Mucosa of stomach (tissue), 1 donor: ENCODE results near the gene TTLL9.
"Not testable (repeated sequence)": the region's sequence is repeated elsewhere in the genome, so short reads cannot be mapped to it uniquely, and the experiment has no call there.

ENCODE experiments used
- H3K27me3 ChIP-seq: one replicate; pipeline ENCODE4 v1.7.0; 2013; ENCODE audit warnings: mild to moderate bottlenecking, low read length; ENCODE audit not compliant: control insufficient read depth, insufficient read depth
- H3K36me3 ChIP-seq: one replicate; pipeline ENCODE4 v1.7.0; 2013; ENCODE audit warnings: low read length; ENCODE audit not compliant: control insufficient read depth, insufficient read depth
- H3K4me1 ChIP-seq: one replicate; pipeline ENCODE4 v1.7.0; 2013; ENCODE audit warnings: mild to moderate bottlenecking, low read length; ENCODE audit not compliant: control insufficient read depth, insufficient read depth
- H3K4me3 ChIP-seq: one replicate; pipeline ENCODE4 v1.7.0; 2013; ENCODE audit warnings: low read length
- H3K9ac ChIP-seq: one replicate; pipeline ENCODE4 v1.7.0; 2013; ENCODE audit warnings: mild to moderate bottlenecking, low read length, moderate library complexity
- H3K9me3 ChIP-seq: one replicate; pipeline ENCODE4 v1.7.0; 2013; ENCODE audit warnings: mild to moderate bottlenecking, low read length, moderate library complexity; ENCODE audit not compliant: control insufficient read depth
- donor health status: Pancreatic carcinoma.

TTLL9 gene

DNA sequence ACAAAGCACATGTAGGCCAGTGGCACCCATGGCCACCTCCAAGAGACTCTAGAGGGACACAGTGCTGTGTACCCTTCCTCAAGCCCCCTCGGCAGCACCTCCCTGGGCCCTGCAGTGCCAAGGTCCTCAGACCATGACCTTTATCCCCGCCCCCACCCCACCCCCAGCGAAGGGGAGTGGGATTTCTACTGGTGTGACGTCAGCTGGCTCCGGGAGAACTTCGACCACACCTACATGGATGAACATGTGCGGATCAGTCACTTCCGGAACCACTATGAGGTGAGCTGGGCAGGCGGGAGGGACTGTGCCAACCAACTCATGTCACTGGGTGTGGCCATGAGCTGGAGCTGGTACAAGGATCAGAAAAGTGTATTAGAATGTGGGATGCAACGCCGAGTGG lies 38.0 kb downstream of the TTLL9 start:
- H3K27me3 ChIP-seq, result no peaks in the 10 kb centered on the region
- no peaks in the 10 kb centered on the region for H3K36me3 ChIP-seq
- no peaks in the 10 kb centered on the region for H3K9me3 ChIP-seq
- no peak overlapping the region for H3K4me3 ChIP-seq
- H3K9ac ChIP-seq, result no peak overlapping the region
- no peaks in the 10 kb centered on the region for H3K4me1 ChIP-seq

DNA sequence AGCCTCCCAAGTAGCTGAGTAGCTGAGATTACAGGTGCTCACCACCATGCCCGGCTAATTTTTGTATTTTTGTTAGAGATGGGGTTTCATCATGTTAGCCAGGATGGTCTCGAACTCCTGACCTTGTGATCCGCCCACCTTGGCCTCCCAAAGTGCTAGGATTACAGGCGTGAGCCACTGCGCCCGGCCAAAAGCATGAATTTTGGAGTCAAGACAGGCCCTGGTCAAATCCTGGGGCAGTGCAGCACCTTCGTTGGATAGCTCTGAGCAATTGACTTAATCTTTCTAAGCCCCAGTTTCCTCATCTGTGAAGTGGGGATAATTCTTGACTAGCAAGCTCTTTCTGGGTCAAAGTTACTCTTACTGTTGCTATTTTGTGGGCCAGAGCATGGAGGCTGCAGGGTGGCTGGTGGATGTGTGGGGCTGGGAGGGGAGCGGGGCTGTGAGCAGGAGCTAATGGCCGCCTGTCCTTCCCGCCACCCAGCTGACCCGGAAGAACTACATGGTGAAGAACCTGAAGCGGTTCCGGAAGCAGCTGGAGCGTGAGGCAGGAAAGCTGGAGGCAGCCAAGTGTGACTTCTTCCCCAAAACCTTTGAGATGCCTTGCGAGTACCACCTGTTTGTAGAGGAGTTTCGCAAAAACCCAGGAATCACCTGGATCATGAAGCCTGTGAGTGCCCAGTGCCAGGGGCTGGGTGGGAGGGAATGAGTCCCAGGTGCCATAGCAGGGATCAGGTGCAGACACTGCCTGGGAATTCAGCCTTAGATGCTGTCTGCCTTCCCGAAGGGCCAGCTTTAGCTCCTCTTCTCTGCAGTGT lies 39.0 kb downstream of the TTLL9 start:
- Histone ChIP-seq H3K4me3 (no peak overlapping the region), H3K9me3 (no peaks in the 10 kb centered on the region), H3K36me3 (no peaks in the 10 kb centered on the region), H3K27me3 (no peaks in the 10 kb centered on the region), H3K4me1 (no peaks in the 10 kb centered on the region), H3K9ac (no peak overlapping the region)

DNA sequence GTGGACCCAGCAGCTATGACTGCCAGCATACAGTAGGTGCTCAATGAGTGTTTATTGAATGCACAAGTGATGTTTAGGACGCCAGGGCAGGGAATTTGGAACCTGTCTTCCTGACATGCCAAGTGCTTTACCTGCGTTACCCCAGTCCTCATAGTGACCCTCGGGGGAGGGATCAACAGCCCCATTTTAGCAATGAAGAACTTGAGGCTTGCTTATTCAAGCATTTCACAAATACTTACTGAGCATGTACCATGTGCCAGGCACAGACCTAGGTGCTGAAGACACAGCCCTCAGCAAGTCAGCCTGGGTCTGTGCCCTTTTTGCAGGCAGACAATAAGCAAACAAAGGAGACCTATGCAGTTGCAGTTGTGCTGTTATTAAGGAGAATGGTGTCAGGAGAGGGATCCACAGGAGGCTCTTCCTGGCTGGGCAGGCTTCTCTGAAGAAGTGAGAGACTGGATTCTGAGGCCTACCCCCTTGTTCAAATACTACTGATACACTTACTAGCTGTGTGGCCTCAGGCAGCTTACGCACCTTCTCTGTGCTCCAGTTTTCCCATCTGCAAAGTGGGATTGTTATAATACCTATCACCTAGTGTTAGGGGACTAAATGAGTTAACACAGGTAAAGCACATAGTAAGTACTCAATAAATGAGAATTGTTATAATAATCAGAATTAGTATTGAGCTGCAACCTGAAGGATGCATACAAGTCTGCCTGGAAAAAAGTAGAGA lies 39.8 kb downstream of the TTLL9 start:
- no peaks in the 10 kb centered on the region for H3K4me1 ChIP-seq
- H3K9me3 ChIP-seq, result no peaks in the 10 kb centered on the region
- no peak overlapping the region for H3K4me3 ChIP-seq
- no peaks in the 10 kb centered on the region for H3K27me3 ChIP-seq
- no peaks in the 10 kb centered on the region for H3K36me3 ChIP-seq
- H3K9ac ChIP-seq, result no peak overlapping the region

DNA sequence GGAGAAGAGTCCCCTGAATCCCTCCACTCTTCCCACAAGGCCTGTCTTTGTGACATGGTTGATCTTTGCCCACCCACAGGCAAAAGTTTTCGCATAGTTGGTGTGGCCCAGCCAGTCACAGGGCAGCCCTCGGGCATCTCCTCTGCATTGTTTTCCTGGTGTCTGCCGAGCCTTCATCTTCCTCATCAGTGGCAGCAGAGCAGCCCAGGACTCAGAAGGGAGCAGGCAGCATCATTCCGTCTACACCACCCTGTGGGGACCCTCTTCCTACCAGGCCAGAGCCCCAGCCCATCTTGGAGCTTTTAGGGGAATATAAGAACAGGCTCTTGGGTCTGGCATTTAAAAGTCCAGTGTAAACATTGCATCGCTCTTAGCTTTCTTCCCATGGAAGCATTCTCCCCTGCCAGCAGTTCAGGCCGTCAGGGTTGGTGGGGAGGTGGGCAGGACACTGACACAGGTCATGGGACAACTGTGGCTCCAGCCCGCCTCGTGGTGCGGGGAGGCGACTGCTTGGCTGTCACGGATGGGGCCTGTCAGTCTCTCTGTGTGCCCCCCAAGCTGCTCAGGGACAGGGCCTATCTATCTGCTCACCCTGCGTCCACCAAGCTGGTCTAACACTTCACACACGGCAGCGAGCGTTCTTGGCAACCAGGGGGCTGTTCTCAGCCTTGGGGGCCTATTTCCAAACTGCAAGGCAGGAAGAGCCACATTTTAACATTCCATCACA lies 43.2 kb downstream of the TTLL9 start:
- no peak overlapping the region for H3K4me3 ChIP-seq
- no peaks in the 10 kb centered on the region for H3K4me1 ChIP-seq
- no peaks in the 10 kb centered on the region for H3K9me3 ChIP-seq
- no peak overlapping the region for H3K9ac ChIP-seq
- H3K27me3 ChIP-seq, result no peaks in the 10 kb centered on the region
- no peaks in the 10 kb centered on the region for H3K36me3 ChIP-seq

DNA sequence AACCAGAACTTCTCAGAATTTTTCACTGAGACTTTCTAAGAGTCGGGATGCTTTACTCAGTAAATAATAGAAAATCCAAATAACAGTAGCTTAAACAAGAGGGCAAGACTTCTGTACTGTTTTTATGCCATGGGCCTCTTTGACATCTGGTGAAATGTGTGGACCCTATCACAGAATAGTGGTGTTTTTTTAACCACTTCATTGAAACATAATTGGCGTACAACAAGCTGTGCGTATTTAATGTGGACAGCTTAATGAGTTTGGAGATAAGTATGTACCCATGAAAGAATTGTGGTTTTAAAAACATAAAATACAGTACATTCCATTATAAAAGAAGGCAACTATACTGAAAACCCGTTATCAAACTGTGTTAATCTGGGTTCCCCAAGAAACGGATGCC lies 43.7 kb downstream of the TTLL9 start:
- H3K4me3 ChIP-seq, result no peak overlapping the region
- no peaks in the 10 kb centered on the region for H3K36me3 ChIP-seq
- no peaks in the 10 kb centered on the region for H3K9me3 ChIP-seq
- H3K27me3 ChIP-seq, result no peaks in the 10 kb centered on the region
- H3K4me1 ChIP-seq, result no peaks in the 10 kb centered on the region
- H3K9ac ChIP-seq, result no peak overlapping the region

DNA sequence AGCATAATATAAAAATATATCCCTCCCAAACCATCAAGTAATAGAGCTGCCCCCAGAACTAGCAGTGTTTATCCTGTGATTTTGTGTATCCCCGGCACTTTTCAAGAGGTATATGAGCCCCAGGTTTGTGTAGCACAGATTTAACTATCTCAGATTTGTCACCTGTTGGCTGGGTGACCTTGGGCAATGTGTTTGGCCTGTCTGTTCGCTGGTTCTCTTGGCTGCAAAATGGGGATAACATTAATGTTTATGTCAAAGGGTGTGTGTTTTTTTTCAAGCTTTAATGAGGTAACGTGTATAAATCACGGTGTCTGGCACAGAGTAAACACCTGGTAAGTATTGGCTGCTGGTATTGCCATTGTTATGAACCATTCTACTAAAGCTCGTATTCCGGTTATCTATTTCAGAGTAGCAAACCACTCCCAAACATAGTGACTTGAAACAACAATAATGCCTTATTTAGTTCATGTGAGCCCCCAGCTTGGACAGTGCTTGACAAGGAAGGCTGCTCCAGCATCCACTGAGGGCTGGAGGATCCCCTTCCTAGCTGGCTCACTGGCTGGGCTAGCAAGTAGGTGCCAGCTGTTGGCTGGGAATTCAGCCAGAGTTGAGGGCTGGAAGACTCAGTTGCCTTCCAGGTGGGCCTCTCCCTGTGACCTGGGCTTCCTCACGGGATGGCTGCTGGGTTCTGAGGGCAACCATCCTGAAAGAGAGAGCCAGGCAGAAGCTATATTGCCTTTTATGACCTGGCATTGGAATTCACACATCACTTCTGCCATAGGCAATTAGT lies 45.3 kb downstream of the TTLL9 start:
- no peak overlapping the region for H3K4me3 ChIP-seq
- no peaks in the 10 kb centered on the region for H3K4me1 ChIP-seq
- H3K9ac ChIP-seq, result no peak overlapping the region
- no peaks in the 10 kb centered on the region for H3K27me3 ChIP-seq
- no peaks in the 10 kb centered on the region for H3K36me3 ChIP-seq
- no peaks in the 10 kb centered on the region for H3K9me3 ChIP-seq

DNA sequence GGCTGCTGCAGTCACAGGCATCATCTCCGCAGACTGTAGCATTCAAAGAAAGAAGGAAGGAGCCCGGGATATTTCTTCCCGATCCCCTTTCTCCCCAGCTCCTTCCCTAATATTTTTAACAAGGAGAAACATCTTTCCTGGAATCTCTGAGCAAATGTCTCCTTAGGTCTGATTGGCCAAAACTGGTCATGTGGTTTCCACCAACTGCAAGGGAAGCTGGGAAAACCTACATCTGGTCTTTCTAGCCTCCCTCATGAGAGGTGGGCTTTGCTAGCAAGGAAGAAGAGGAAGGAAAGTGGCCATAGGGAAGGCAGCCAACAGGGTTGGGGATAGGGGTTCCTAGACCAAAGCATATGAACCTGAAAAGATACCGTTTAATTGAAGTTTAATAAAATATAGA lies 46.3 kb downstream of the TTLL9 start:
- Histone ChIP-seq H3K9me3 (no peaks in the 10 kb centered on the region), H3K27me3 (no peaks in the 10 kb centered on the region), H3K9ac (no peak overlapping the region), H3K4me1 (no peaks in the 10 kb centered on the region), H3K36me3 (no peaks in the 10 kb centered on the region), H3K4me3 (no peak overlapping the region)

DNA sequence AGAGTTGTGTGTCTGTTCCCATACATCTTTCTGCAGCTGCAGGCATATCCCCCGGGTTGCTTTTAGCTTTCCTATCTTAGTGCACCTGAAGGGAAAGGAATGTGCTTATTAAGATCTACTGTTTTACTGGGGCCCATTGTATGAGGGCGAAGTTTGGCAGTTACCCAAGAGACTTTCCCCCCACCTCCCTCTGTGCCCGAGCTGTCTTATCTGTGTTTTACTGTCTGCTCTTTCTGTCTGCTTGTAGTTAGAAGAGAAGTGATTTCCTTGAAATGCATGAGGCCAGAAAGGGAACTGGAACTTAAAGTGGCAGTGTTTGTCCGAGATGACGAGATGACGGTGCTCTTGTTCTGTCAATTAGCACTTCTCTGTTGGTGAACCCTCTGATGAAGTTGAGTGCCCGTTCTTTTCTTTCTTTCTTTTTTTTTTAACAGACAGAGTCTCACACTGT lies 47.6 kb downstream of the TTLL9 start:
- not testable (repeated sequence) for H3K4me3 ChIP-seq, H3K4me1 ChIP-seq, H3K27me3 ChIP-seq, H3K9me3 ChIP-seq, H3K36me3 ChIP-seq, H3K9ac ChIP-seq

DNA sequence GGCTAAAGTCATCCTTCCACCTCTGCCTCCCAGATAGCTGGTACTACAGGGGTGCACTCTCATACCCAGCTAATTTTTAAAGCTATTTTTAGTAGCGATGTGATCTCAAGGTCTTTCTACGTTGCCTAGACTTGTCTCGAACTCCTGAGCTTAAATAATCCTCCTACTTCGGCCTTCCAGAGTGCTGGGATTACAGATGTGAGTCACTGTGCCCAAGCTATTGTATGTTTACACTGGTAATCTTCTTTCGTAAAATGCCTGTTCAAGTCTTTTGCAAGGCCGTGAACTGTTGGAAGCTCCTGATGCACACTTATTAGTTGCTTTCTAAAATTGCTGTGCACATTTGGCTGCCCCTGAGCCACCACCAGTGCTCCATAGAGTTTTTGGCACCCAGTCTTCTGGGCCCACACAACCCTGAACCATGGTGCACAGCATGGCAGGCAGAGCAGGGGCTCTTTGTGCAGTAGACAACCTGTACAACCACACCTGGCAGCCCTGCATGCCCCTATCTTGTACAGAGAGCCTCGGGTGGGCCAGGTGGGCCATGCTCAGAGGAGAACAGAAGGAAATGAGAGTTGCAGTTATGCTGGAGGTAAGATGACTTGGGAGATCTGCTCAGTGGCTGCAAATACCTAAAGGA lies 48.2 kb downstream of the TTLL9 start:
- no peak overlapping the region for H3K4me3 ChIP-seq
- no peaks in the 10 kb centered on the region for H3K4me1 ChIP-seq
- no peak overlapping the region for H3K9ac ChIP-seq
- H3K36me3 ChIP-seq, result no peaks in the 10 kb centered on the region
- H3K9me3 ChIP-seq, result no peaks in the 10 kb centered on the region
- no peaks in the 10 kb centered on the region for H3K27me3 ChIP-seq

DNA sequence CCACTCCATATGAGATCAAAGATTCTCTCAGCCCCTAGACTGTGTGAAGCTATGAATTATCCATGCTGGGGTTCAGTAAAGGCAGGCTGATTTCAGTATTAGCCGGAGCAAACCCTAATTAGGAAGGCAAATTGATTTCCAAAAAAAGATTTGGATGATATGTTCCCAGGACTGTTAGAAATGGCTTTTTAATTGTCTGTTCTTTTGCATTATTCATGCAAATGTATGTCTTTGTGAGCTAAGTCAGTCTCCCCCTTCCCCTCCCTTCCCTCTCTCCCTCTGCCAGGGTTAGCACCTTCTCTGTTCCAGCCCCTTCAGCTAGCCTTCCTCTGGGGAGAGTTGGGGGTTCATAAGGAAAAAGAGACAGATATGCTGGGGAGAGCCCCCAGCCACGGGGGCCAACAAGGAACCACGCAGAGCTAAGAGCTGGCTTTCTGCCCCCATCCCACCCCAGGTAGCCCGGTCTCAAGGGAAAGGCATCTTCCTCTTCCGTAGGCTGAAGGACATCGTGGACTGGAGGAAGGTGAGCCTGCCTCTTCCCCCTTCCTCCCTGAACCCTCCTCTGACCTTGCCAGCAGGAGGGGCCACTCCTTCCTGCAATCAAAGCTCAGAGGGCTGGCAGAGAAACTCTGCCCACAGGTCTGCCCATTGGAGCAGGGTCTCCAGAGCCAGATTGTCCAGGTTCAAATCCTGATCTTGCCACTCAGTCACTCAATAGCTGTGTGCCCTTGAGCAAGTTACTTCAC lies 49.1 kb downstream of the TTLL9 start:
- Histone ChIP-seq H3K4me3 (no peak overlapping the region), H3K36me3 (no peaks in the 10 kb centered on the region), H3K9me3 (no peaks in the 10 kb centered on the region), H3K27me3 (no peaks in the 10 kb centered on the region), H3K9ac (no peak overlapping the region), H3K4me1 (no peaks in the 10 kb centered on the region)
